HFF-Myc (cell line): Measurements from ENCODE around the gene STARD13.

Source experiments
- DNase-seq: peaks from one replicate; pipeline ENCODE4 v3.0.0-alpha.2; 2011; ENCODE audit warnings: low read depth; ENCODE audit errors: extremely low read depth
- H3K4me3 ChIP-seq: replicated peaks from 2 replicates; pipeline ENCODE4 v1.5.1; 2011; ENCODE audit warnings: low read depth, mild to moderate bottlenecking, control low read depth, low read length
- CTCF ChIP-seq: IDR thresholded peaks from 2 replicates; pipeline ENCODE4 v1.5.1; 2012; ENCODE audit warnings: mild to moderate bottlenecking, low read depth, low read length, control low read depth; ENCODE audit errors: missing control alignments

Gene STARD13

GRCh38 chr13:33135097-33135496 lies 150.5 kb downstream of the STARD13 start:
- no peak for TF ChIP-seq CTCF
- no peak overlapping the region for H3K4me3 ChIP-seq

GRCh38 chr13:33134213-33134612 lies 151.3 kb downstream of the STARD13 start:
- no peak for DNase-seq
- H3K4me3 ChIP-seq = no peak overlapping the region
- no peak for TF ChIP-seq CTCF

More at GRCh38 chr13:33135097-33135496, 150.5 kb downstream of the STARD13 start:
- no peak for DNase-seq

- TF ChIP-seq CTCF = no peak
- no peak for DNase-seq
- no peak overlapping the region for H3K4me3 ChIP-seq
These were observed 152.7 kb downstream of the STARD13 start for GRCh38 chr13:33132644-33133440.

- H3K4me3 ChIP-seq = no peak overlapping the region
- no peak for TF ChIP-seq CTCF
- no peak for DNase-seq
These were observed 155.7 kb downstream of the STARD13 start for GRCh38 chr13:33129886-33130285.

GRCh38 chr13:33129094-33129832 lies 156.3 kb downstream of the STARD13 start:
- no peak for TF ChIP-seq CTCF
- H3K4me3 ChIP-seq = no peak overlapping the region
- DNase-seq = no peak

GRCh38 chr13:33128134-33128533 lies 157.4 kb downstream of the STARD13 start:
- no peak for TF ChIP-seq CTCF
- no peak overlapping the region for H3K4me3 ChIP-seq
- DNase-seq = no peak
